T-helper 2 cell treated with Interferon-gamma antibody and Interleukin-4, amounts not matched to agents 100 ng/mL and 5 ng/mL, for 36 hours (primary cell): Measurements from ENCODE around the gene JMJD1C. TPM values are rescaled to one million over a fixed set of nuclear protein-coding genes. Genes with fewer than 3 reads are reported as not detected.
"Not testable (repeated sequence)": the region's sequence is repeated elsewhere in the genome, so short reads cannot be mapped to it uniquely, and the experiment has no call there.

ENCODE experiments used
- intact Hi-C: fragments of 100-400 bp; cut with micrococcal nuclease; formaldehyde crosslinking; loops from one replicate; pipeline ENCODE4 v1.15.1; 2023
- total RNA-seq: library from RNA; stranded (reverse); gene quantifications from 2 replicates; pipeline ENCODE4 v1.2.3, GENCODE V29; 2022

JMJD1C gene
- total RNA-seq, 1 donor from 2014 or later, result 43.3 TPM

DNA sequence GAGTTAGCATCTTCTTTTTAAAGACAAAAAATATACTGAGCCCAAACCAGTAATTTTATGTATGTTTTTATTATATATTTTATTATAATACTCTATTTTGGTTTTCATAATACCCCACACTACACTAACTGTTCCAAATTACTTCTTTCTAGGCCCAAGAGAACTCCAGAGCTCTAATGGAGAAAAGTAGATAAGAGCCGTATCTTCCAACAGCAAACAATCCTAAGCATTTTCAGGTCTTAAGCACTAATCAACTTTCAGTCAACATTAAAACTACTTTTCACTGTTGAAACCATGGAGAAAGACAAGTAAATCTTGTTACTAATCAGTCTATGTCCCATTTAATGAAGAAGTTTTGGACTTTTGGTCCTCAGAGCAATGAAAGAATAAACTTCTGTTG lies 55.1 kb downstream of the JMJD1C start:
- intact Hi-C loops, result no loop called here

DNA sequence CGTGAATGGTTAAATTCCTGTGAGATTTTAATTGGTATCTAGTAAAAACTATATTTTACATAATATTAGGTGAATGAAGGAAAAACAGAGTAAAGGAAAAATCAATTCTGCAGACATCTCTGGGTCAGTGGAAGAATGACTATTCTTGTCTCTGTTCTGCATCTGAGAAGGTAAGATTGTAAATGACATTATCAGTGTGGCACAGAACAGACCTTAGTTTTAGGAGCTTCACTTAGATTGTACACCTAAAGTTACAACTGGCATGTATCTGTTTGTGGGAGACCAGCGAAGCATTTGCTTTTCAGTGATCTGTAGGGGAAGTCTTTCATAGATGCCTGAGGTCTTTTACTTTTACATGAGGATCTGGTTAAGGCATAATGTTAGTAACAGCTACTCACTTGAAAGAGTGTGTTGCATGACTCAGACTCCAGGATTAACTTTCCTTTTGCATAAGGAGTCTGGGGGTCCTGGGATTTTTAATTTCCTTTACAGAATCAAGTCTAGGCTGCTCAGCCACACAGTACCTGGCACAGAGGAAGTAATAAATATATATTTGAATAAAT lies 56.2 kb downstream of the JMJD1C start:
- intact Hi-C loops, result no loop called here

DNA sequence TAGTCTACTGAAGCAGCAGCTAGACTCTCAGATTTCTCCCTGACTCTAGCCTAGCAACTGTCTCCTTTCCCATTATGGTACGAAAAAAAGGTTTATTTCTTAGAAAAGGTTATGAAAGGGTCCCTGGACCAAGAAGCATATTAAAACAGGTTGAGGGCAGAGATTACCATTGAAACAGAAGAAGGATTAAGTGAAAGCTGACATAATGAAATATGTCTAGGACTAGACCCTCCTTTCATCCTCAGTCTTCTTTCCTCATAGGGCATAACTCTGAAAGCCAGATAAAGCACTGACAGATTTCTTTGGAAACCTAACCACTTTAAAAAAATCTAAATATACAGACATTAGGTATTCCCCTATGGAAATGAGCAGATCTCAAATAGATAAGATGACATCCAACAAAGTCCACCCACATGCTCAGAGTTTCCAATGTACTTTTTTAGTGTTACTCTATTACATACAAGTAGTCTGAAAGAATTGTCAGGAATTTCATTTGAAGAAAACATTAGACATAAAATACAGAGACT lies 58.6 kb downstream of the JMJD1C start:
- intact Hi-C loops, result no loop called here

DNA sequence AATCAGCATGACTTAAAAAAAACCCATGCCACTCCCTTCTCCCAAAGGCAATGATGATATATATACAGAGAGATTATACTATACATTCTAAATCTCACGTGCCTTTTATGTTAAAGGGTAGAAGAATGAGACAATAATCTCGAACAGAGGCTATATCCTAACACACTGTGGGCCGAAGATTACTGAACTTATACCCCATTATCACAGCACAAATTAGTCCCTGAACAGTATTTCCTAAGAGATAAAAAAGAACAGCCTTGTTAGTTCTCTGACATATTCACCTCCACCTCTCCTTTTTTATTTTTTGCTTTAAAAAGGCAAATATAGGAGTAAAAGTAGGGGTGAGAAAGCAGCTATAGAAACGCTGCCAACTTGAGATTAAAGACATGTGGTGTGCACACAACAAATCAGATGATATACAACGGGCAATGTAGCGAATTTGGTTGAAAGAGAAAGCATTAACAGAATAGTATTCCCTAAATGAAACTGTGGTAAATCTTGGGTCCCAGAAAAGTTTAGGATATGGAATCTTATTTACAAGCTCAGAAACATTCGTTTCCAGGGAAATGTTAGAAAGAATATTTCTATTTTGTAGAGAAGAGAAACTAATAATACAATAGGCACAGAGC lies 69.5 kb downstream of the JMJD1C start:
- intact Hi-C loops, result no loop called here

DNA sequence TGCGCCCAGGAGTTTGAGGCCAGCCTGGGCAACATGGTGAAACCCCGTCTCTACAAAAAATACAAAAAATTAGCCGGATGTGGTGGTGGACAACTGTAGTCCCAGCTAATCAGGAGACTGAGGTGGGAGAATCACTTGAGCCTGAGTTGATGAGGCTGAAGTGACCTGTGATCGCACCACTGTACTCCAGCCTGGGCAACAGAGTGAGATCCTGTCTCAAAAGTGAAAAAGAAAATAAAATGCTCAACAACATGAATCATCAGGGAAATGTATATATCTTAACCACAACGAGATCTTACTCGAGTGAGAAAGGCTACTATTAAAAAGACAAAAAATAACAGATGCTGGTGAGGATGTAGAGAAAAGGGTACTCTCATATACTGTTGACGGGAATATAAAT lies 72.7 kb downstream of the JMJD1C start:
- intact Hi-C loops, result no loop called here

DNA sequence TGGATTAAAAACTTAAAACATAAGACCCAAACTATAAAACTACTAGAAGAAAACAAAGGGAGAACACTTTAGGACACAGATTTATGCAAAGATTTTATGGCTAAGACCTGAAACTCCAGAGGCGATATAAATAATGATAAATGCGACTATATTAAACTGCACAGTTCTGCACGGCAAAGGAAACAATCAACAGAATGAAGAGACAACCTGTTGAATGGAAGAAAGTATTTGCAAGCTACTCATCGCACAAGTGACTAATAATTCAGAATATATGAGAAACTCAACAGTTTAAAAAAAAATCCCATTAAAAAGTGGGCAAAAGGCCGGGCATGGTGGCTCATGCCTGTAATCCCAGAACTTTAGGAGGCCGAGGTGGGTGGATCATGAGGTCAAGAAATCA lies 73.6 kb downstream of the JMJD1C start:
- intact Hi-C loops, result no loop called here

DNA sequence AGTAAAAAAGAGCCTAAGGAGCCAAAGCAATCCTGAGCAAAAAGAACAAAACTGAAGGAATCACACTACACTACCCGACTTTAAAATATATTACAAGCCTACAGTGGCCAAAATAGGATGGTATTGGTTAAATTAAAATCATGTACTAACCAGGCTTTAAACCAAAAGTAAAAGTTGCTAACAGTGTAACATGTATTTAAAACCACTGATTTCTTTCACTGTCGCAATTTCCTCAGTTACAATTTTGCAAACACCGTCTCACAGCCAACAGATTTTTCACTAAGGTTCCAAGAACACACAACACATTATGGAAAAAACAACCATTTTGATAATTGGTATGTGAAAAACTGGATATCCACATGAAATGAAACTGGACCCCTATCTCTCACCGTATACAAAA lies 74.0 kb downstream of the JMJD1C start:
- intact Hi-C loops, result no loop called here

DNA sequence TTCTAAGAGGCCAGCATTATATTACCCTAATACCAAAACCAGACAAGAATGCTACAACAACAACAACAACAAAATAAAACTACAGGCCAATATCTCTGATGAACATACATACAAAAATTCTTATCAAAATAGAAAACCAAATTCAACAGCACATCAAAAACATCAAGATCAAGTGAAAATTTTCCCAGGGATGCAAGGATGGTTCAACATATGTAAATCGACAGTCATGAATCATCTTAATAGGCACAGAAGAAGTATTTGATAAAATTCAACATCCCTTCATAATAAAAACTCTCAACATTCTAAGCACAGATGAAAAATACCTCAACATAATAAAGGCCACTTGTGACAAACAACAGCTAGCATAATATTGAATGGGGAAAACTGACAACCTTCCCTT lies 75.3 kb downstream of the JMJD1C start:
- intact Hi-C loops, result no loop called here

DNA sequence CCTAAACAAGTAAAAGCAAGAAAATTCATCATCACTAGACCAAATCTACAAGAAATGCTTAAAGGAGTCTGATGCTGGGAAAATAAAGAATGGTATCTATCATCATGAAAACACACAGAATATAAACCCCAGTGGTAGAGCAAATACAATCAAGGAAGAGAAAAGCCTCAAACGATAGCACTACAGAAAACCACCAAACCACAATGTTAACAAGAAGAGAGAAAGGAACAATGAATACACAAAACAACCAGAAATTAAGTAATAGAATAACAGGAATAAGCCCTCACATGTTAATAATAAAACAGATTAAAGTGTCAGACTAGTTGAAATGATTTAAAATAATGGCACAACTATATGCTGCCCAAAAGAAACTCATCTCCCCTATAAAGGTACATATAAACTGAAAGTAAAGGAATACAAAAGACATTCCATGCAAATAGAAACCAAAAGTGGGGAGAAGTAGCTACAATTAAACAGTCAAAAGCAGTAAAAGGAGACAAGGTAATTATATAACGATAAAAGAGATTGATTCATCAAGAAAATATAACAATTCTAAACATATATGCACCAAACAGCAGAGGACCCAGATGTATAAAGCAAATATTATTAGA lies 77.3 kb downstream of the JMJD1C start:
- intact Hi-C loops, result loop anchor here (10.0 kb wide), 1 partner anchor 164 kb away; no protein-coding TSS in a partner anchor

DNA sequence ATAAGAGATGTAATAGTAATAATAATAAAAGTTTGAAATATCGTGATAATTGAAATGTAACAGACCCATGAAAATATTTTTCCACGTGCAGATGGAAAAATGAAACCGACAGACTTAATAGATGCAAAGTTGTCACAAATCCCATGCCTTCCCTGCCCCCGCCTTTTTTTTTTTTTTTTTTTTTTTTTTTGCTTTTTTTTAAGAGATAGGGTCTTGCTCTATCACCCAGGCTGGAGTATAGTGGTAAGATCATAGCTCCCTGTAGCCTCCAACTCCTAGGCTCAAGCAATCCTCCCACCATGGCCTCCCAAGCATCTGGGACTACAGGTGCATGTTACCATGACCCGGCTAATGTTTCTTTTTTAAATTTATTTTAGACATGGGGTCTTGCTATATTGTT lies 80.5 kb downstream of the JMJD1C start:
- intact Hi-C loops, result loop anchor here (10.0 kb wide), 1 partner anchor 160 kb away; no protein-coding TSS in a partner anchor

DNA sequence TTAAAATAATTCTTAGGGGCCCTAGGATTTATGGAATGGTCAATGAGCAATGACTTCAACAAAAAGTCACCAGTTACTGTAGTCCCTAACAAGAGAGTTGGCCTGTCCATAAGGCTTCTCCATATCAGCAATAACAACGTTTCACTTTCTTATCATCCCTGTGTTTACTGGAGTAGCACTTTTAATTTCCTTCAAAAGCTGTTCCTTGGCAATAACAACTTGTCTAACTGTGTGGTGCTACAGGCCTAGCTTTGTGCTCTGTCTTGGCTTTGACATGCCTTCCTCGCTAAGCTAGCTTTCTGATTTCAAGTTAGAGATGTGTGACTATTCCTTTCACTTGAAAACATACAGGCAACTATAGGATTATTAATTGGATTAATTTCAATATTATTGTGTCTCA lies 81.1 kb downstream of the JMJD1C start:
- intact Hi-C loops, result loop anchor here (10.0 kb wide), 1 partner anchor 160 kb away; no protein-coding TSS in a partner anchor

DNA sequence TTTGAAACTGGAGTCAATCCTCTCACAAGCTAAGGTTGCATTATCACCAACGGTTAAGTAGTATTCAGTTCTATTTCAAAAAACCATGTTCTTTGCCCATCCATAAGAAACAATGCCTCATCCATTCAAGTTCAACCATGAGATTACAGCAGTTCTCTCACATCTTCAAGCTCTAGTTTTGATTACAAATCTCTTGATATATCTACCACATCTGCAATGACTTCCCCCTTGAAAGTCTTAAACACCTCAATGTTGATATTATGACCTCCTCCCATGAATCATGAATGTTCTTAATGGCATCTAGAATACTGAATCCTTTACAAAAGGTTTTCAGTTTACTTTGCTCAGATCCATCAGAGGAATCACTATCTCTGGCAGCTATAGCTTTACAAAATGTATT lies 81.8 kb downstream of the JMJD1C start:
- intact Hi-C loops, result loop anchor here (10.0 kb wide), 1 partner anchor 159 kb away; no protein-coding TSS in a partner anchor

DNA sequence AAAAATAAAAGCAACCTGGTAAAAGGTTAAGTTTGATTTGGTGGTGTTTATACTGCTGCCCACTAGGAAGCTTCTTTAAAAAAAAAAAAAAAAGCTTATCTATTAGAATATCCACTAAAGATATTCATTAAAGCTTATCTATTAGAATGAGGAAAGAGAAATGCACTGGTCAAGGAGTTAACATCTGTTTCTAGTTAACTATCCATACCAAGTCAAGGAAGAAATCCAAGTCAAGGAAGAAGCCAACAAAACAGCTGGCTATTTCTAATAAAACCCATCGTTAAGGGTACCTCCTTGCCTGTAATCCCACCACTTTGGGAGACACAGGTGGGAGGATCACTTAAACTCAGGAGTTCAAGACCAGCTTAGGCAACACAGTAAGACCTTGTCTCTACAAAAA lies 82.6 kb downstream of the JMJD1C start:
- intact Hi-C loops, result loop anchor here (10.0 kb wide), 1 partner anchor 158 kb away; no protein-coding TSS in a partner anchor

DNA sequence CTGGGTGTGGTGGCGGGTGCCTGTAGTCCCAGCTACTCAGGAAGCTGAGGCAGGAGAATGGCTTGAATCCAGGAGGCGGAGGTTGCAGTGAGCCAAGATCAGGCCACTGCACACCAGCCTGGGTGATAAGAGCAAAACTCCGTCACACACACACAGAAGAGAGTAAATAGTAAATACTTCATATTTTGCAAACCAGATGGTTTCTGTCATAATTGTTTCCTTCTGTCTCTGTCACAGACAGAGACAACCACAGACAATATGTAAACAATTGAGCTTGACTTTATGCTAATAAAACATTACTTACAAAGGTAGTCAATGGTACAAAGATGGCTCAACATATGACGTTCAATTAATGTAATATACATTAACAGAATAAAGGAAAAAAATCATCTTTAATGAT lies 83.7 kb downstream of the JMJD1C start:
- intact Hi-C loops, result loop anchor here (10.0 kb wide), 1 partner anchor 157 kb away; no protein-coding TSS in a partner anchor

DNA sequence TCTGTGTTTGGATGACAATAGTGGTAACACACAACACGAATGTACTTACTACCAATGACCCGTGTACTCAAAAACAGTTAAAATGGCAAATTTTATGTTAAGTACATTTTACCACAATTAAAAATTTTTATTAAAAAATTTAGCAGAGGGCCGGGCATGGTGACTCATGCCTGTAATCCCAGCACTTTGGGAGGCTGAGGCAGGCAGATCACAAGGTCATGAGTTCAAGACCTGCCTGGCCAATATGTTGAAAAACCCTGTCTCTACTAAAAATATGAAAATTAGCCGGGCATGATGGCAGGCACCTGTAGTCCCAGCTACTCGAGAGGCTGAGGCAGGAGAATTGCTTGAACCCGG lies 88.5 kb downstream of the JMJD1C start:
- intact Hi-C loops, result not testable (repeated sequence)

DNA sequence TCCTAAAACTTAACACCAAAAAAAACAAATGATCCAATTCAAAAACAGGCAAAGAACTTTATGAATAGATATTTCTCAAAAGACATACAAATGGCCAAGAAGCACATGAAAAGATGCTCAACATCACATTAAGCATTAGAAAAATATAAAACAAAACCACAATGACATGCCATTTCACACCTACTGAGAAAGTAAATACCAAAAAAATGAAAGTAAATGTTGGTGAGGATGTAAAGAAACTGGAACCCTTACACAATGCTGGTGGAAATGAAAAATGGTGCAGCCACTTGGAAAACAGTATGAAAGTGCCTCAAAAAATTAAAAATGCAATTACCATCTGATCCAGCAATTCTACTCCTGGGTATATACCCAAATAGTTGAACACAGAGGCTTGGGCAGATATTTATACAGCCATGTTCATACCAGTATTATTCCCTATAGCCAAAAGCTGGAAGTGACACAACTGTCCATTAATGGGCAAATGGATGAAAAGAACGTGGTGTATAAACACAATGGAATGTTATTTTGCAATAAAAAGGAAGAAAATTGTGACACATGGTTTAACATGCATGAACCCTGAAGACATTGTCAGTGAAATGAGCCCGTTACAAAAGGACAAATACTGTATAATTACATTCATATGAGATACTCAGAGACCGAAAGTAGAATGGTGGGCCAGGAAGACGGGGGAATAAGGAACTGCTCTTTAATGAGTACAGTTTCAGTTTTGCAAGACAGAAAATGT lies 89.0 kb downstream of the JMJD1C start:
- intact Hi-C loops, result no loop called here

DNA sequence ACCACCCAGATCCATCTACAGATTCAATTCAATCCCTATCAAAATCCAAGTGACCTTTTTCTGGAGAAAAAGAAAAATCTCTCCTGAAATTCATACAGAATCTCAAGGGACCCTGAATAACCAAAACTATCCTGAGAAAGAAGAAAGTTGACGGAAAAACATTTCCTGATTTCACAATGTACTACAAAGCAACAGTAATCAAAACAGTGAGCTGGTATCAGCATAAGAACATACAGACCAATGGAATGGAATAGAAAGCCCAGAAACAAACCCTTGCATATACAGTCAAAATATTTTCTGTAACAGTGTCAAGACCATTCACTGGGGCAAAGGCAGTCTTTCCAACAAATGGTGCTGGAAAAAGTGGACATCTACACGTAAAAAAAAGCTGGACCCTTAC lies 89.9 kb downstream of the JMJD1C start:
- intact Hi-C loops, result no loop called here

DNA sequence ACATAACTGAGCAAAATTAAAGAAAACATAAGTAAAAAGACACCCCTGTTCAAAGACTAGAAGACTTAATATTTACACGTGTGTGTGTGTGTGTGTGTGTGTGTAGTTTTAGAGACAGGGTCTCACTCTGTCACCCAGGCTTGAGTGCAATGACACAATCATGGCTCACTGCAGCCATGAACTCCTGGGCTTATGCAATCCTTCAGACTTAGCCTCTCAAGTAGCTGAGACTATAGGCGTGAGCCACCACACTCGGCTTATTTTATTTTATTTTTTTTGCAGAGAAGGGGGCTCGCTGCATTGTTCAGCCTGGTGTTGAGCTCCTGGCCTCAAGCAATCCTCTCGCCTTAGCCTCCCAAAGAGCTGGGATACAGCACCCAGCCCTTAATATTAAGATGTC lies 90.3 kb downstream of the JMJD1C start:
- intact Hi-C loops, result no loop called here

DNA sequence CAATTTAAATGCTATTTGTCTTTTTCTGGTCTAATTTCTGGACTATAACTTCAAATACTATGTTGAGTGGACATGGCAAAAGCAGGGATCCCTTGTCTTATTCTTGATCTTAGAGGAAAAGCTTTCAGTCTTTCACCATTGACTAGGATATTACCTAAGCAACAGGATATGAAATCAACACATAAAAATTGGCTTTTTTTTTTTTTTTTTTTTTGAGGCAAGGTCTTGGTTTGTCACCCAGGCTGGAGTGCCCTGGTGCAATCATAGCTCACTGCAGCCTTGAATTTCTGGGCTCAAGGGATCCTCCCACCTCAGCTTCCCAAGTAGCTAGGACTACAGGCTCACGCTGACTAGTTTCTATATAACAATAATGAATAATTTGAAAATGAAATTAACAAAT lies 90.8 kb downstream of the JMJD1C start:
- intact Hi-C loops, result no loop called here

DNA sequence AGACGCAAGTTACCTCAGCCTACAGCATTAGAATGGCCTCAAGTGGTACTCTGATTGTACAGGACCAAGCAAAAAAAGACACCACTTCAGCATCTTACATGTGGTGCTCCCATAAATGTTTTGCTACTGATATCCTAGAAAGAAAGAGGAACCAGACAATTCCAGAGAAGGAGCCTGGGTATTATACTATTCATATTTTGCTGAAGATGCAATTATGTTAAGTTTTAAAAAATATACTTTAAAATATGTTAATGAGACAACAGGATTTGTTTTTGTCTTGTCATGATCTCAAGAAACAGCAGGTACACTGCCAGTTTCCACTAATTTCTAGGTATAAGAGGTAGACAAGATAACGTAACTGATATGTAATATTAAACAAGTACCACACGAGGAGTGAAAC lies 92.6 kb downstream of the JMJD1C start:
- intact Hi-C loops, result no loop called here

DNA sequence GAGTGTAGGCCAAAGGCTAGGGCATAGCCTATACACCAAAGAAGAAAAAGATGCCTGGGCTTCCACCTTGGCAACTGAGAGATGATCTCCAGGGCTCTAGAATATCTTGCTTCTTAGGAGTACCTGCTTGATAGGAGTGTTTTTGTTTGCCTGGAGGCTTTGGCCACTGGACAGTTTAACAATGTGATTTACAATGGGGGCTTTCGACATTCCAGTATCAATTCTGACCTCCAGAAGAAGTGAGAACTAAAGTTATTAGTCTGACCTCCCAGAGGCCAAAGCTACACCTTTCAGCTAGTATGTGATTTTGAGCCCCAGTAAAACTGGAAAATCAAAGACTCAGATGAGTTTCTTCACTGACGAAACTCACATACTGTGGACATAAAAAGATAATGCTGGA lies 96.1 kb downstream of the JMJD1C start:
- intact Hi-C loops, result no loop called here

DNA sequence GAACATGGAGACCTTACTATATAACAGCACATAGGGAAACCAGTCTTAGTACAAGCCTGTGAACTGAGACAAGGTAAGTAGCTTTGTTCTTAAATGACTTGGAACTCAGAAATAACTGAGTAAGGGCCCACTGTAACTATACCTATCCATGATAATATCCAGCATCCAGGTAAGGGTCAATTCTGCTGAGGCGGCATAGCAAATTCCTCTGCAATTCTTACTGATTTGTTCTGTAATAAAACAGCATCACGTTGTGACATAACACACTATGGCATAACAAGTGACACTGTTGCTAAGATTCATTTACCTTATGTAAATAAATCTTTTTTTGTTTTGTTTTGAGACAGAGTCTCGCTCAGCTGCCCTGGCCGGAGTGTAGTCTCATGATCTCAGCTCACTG lies 97.4 kb downstream of the JMJD1C start:
- intact Hi-C loops, result no loop called here
